MCF 10A (cell line): ENCODE data around the gene POGZ. TPM values are rescaled to one million over a fixed set of nuclear protein-coding genes. Genes with fewer than 3 reads are reported as not detected.

Experiments
- BruUV-seq: library from RNA; stranded (reverse); fragments of 400-500 nt; replicated peaks from 2 replicates; lab custom pipeline; 2021; lab: Mats Ljungman, UMichigan
- CTCF ChIA-PET: fragments of 300-600 bp; sonication (Branson Sonifier 250); formaldehyde crosslinking; extraction: SDS; loops from one replicate; lab custom pipeline; 2021; ENCODE audit warnings: antibody characterized with exemption, inconsistent platforms; lab: Yijun Ruan, JAX
- POLR2A ChIA-PET: fragments of 300-600, 350-650 bp; sonication (Branson Sonifier 250); formaldehyde crosslinking; extraction: SDS; loops from one replicate; lab custom pipeline; 2020; ENCODE audit warnings: antibody characterized with exemption, inconsistent platforms; lab: Yijun Ruan, JAX
- DNase-seq: peaks from one replicate; pipeline ENCODE4 v3.0.0-alpha.2; 2018; ENCODE audit not compliant: unreplicated experiment
- H3K27ac Mint-ChIP-seq: one replicate; pipeline ENCODE4 v1.8.0; 2022; ENCODE audit warnings: mild to moderate bottlenecking, low read depth, mixed read lengths; ENCODE audit not compliant: unreplicated experiment
- H3K27me3 Mint-ChIP-seq: one replicate; pipeline ENCODE4 v1.8.0; 2022; ENCODE audit warnings: mixed read lengths; ENCODE audit not compliant: insufficient read depth, unreplicated experiment
- H3K36me3 Mint-ChIP-seq: one replicate; pipeline ENCODE4 v1.8.0; 2022; ENCODE audit warnings: mild to moderate bottlenecking, moderate library complexity, mixed read lengths; ENCODE audit not compliant: insufficient read depth, unreplicated experiment
- H3K4me1 Mint-ChIP-seq: one replicate; pipeline ENCODE4 v1.8.0; 2022; ENCODE audit warnings: mixed read lengths; ENCODE audit not compliant: insufficient read depth, unreplicated experiment
- H3K4me3 Mint-ChIP-seq: one replicate; pipeline ENCODE4 v1.8.0; 2022; ENCODE audit warnings: mild to moderate bottlenecking, moderate library complexity, mixed read lengths; ENCODE audit not compliant: unreplicated experiment
- H3K9me3 Mint-ChIP-seq: one replicate; pipeline ENCODE4 v1.8.0; 2022; ENCODE audit warnings: mixed read lengths; ENCODE audit not compliant: unreplicated experiment
- intact Hi-C: fragments of 100-400 bp; cut with micrococcal nuclease; formaldehyde crosslinking; loops from 2 replicates; pipeline ENCODE4 v1.14.1; 2022
- total RNA-seq: library from RNA; stranded (reverse); gene quantifications from 2 replicates; pipeline ENCODE4 v1.2.3, GENCODE V29; 2022
- TF ChIP-seq, protein P1 (sequence below): fragments of 200-600 bp; IDR thresholded peaks from one replicate; pipeline ENCODE4 v1.8.0; 2022; ENCODE audit warnings: antibody characterized with exemption, mild to moderate bottlenecking; ENCODE audit not compliant: unreplicated experiment

POGZ gene
- total RNA-seq, 1 experiment from 2014 or later = 92.2 TPM

DNA sequence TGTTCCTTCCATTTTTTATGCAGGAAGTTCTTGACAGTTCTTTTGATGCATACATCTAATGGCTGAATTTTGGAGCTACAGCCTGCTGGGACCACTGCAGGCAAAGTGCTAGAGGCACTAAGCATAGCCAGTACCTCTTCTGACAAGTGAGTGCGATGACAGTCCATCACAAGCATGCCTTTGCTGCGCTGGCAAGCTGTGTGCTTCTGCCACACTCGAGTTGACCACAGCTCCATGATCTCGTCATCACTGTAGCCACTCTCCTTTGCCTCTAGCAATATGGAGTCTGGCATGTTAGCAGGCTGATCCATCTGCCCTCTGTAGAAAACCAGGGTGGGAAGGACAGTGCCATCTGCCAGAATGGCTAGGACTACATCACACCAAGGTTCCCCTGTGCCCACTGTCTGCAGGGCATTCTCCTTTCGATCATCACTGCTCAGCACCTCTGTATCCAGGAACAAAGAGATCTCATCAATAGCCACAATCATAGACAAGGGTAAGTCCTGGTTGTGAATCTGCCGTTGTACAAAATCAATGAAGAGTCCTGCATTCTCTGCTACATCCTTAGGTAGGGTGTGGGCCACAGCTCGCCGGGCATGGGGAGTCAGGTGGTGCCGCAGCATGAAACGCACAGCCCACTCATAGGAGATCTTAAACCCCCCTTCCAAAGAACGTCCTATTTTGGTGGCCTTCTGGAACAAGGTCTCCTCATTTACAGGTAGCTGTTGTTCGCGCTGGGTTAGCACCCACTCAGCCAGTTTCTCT, 53.9 kb downstream of the POGZ start:
- Mint-ChIP-seq H3K4me1 (peaks cover 19% of the 10 kb centered on the region), H3K36me3 (peaks cover 97% of the 10 kb centered on the region), H3K27ac (no peak overlapping the region), H3K4me3 (no peak overlapping the region), H3K27me3 (no peaks in the 10 kb centered on the region), H3K9me3 (no peaks in the 10 kb centered on the region)
- CTCF ChIA-PET = interaction anchor here (0.6 to 2.4 kb wide), 6 partner anchors 9 to 105 kb away, joined by 3 to 11 read pairs (median 4); partner anchors contain the start of gene RFX5
- POLR2A ChIA-PET = interaction anchor here (1.0 to 3.0 kb wide), 5 partner anchors 9 to 105 kb away, joined by 3 to 10 read pairs (median 3); partner anchors contain the start of gene SELENBP1
- TF ChIP-seq, protein P1, sequence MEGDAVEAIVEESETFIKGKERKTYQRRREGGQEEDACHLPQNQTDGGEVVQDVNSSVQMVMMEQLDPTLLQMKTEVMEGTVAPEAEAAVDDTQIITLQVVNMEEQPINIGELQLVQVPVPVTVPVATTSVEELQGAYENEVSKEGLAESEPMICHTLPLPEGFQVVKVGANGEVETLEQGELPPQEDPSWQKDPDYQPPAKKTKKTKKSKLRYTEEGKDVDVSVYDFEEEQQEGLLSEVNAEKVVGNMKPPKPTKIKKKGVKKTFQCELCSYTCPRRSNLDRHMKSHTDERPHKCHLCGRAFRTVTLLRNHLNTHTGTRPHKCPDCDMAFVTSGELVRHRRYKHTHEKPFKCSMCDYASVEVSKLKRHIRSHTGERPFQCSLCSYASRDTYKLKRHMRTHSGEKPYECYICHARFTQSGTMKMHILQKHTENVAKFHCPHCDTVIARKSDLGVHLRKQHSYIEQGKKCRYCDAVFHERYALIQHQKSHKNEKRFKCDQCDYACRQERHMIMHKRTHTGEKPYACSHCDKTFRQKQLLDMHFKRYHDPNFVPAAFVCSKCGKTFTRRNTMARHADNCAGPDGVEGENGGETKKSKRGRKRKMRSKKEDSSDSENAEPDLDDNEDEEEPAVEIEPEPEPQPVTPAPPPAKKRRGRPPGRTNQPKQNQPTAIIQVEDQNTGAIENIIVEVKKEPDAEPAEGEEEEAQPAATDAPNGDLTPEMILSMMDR = no peak
- DNase-seq = no peak
- intact Hi-C loops = no loop called here
- no TSS peak for BruUV-seq

DNA sequence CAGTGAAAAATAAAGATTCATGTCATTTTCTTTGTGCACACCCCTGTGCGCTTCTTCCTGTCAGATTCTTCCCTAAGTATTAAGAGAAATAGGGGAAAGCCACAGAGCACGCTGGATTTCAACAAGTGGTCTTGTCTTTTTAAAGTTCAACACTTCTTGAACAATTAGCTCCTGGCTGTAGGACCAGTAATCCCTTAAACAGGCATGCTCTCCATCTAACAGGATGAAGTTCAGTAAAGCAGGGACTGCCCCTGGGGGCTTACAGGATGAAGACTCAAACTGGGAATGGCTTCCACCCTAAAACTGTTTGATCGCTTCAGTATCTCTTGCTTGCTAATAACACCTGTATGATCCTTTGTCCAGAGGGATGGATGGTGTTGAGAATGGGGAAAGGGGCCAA, 55.7 kb downstream of the POGZ start:
- BruUV-seq = TSS peak; percentile 1
- H3K9me3 Mint-ChIP-seq = no peaks in the 10 kb centered on the region
- POLR2A ChIA-PET = interaction anchor here (0.6 to 5.7 kb wide), 9 partner anchors 8 to 163 kb away, joined by 3 to 46 read pairs (median 5); partner anchors contain the start of genes PI4KB, SELENBP1 and ZNF687
- DNase-seq = no peak
- TF ChIP-seq, protein P1 = no peak
- H3K36me3 Mint-ChIP-seq = peaks cover 93% of the 10 kb centered on the region
- H3K27ac Mint-ChIP-seq = peak overlapping the region; percentile 3
- H3K4me3 Mint-ChIP-seq = no peak overlapping the region
- CTCF ChIA-PET = interaction anchor here (0.8 to 2.4 kb wide), 6 partner anchors 11 to 103 kb away, joined by 4 to 11 read pairs (median 4); no protein-coding TSS in a partner anchor
- peaks cover 20% of the 10 kb centered on the region for H3K4me1 Mint-ChIP-seq
- intact Hi-C loops = no loop called here
- no peaks in the 10 kb centered on the region for H3K27me3 Mint-ChIP-seq

DNA sequence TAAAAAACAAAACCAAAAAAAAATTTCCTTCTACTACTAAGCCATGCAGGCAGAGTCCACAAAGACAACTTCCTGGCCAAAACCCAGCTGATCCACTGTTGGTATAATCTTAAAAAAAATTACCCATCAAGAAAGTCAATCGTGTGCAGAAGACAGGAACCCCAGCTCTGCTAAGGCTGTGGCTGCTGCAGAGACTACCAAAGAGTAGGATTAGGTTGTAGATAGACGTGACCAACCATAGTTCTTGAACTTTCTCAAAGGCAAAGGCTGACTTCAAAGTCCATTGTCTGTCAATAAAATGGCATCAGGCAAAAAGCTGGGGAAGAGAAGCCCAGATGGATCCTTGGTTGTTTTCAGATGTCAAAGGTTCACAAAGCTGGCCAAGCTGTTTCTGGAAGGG, 56.5 kb downstream of the POGZ start:
- Mint-ChIP-seq H3K4me3 (no peak overlapping the region), H3K27me3 (no peaks in the 10 kb centered on the region), H3K27ac (peak overlapping the region; percentile 39), H3K36me3 (peaks cover 86% of the 10 kb centered on the region), H3K4me1 (peaks cover 20% of the 10 kb centered on the region), H3K9me3 (no peaks in the 10 kb centered on the region)
- TF ChIP-seq, protein P1 = no peak
- no peak for DNase-seq
- intact Hi-C loops = no loop called here
- CTCF ChIA-PET = interaction anchor here (0.6 to 1.4 kb wide), 11 partner anchors 14 to 453 kb away, joined by 3 to 10 read pairs (median 4); no protein-coding TSS in a partner anchor
- POLR2A ChIA-PET = interaction anchor here (0.6 to 5.7 kb wide), 12 partner anchors 9 to 121 kb away, joined by 3 to 46 read pairs (median 4); partner anchors contain the start of genes PI4KB, SELENBP1 and ZNF687
- no TSS peak for BruUV-seq

DNA sequence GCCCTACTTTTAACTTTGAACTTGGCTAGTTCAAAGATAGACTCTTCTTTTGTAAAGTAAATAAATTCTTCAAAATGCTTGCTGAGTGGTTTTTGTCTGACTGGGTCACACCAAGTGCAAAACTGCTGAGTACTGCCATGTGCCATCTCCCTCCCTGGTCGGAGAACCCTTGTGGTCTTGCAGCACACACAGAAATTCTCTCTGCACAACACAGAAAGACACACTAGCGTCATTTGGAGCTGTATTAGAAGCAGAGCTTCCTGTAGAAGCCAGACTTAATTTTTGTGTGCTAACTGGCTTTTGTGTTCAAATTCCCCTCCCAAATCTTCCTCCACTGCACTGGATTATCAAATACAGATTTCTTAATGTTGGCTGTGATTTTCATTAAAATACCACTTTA, 57.4 kb downstream of the POGZ start:
- Mint-ChIP-seq H3K36me3 (peaks cover 77% of the 10 kb centered on the region), H3K4me1 (peaks cover 20% of the 10 kb centered on the region), H3K27me3 (no peaks in the 10 kb centered on the region), H3K4me3 (peak overlapping the region; percentile 93), H3K9me3 (no peaks in the 10 kb centered on the region), H3K27ac (peak overlapping the region; percentile 39)
- no TSS peak for BruUV-seq
- ChIA-PET POLR2A (interaction anchor here (0.6 to 5.7 kb wide), 11 partner anchors 10 to 121 kb away, joined by 3 to 46 read pairs (median 4); partner anchors contain the start of genes SELENBP1 and ZNF687), CTCF (interaction anchor here (0.7 to 4.0 kb wide), 6 partner anchors 15 to 150 kb away, joined by 3 to 35 read pairs (median 4); no protein-coding TSS in a partner anchor)
- DNase-seq = no peak
- intact Hi-C loops = no loop called here
- TF ChIP-seq, protein P1 = no peak
